Endothelial cell of umbilical vein (primary cell): ENCODE data around the gene SLC23A1. TPM values are rescaled to one million over a fixed set of nuclear protein-coding genes. Genes with fewer than 3 reads are reported as not detected.

ENCODE experiments used
- BruUV-seq: library from RNA; stranded (reverse); fragments of 400-500 nt; replicated peaks from 2 replicates; lab custom pipeline; 2021; lab: Mats Ljungman, UMichigan
- CTCF ChIA-PET: fragments of 300-600, 350-600 bp; sonication (Branson Sonifier 250); formaldehyde crosslinking; loops from one replicate; lab custom pipeline; 2021; ENCODE audit warnings: antibody characterized with exemption, inconsistent platforms; lab: Charles Lee
- POLR2A ChIA-PET: fragments of 300-600, 350-600 bp; sonication (Branson Sonifier 250); formaldehyde crosslinking; loops from one replicate; lab custom pipeline; 2021; ENCODE audit warnings: antibody characterized with exemption, inconsistent platforms; lab: Charles Lee
- DNase-seq: peaks from one replicate; pipeline ENCODE4 v3.0.0-alpha.2; 2011; ENCODE audit warnings: low read depth, low spot score
- FAIRE-seq: peaks from 2 replicates; lab custom pipeline; 2011; peaks lifted over from hg19 to GRCh38; lab: Jason Lieb, UNC
- H2AFZ ChIP-seq: 2 replicates; pipeline ENCODE4 v1.6.0; 2012; ENCODE audit warnings: low read depth, low read length, control low read depth, inconsistent platforms
- H3K27ac ChIP-seq: 2 replicates; pipeline ENCODE4 v1.5.1; 2011; ENCODE audit warnings: low read depth, mild to moderate bottlenecking, control low read depth, low read length, moderate library complexity; ENCODE audit not compliant: insufficient read depth
- H3K27me3 ChIP-seq, 2 experiments: 2 replicates each; pipeline versions ENCODE4 v1.6.0 to v1.6.1; 2011; ENCODE audit warnings: low read length in 2 of 2, mixed read lengths in 1 of 2; ENCODE audit not compliant: control insufficient read depth in 2 of 2, insufficient read depth in 2 of 2
- H3K36me3 ChIP-seq, 2 experiments: 2 replicates in 1 of 2; 3 replicates in 1 of 2; pipeline ENCODE4 v1.5.1; 2011; ENCODE audit warnings: low read length in 2 of 2, mild to moderate bottlenecking in 1 of 2, moderate library complexity in 1 of 2; ENCODE audit not compliant: control insufficient read depth in 2 of 2, insufficient read depth in 2 of 2; ENCODE audit errors: extremely low read depth in 1 of 2
- H3K4me1 ChIP-seq: 3 replicates; pipeline ENCODE4 v1.5.1; 2011; ENCODE audit warnings: mild to moderate bottlenecking, low read length; ENCODE audit not compliant: control insufficient read depth, insufficient read depth; ENCODE audit errors: extremely low read depth
- H3K4me2 ChIP-seq: 2 replicates; pipeline ENCODE4 v1.6.1; 2011; ENCODE audit warnings: low read length, control low read depth, mixed read lengths; ENCODE audit not compliant: insufficient read depth
- H3K4me3 ChIP-seq, 3 experiments: fragments of 200-600 bp in 1 of 3; sonication (generic), shearing (Covaris generic) in 1 of 3; replicated peaks in 1 of 3; 2 replicates each; pipeline ENCODE4 v1.5.1; 2011 to 2016; ENCODE audit warnings: control low read depth in 3 of 3, low read length in 3 of 3, mild to moderate bottlenecking in 2 of 3, inconsistent platforms in 1 of 3, low read depth in 1 of 3, moderate library complexity in 1 of 3; ENCODE audit not compliant: insufficient read depth in 1 of 3
- H3K79me2 ChIP-seq: 2 replicates; pipeline ENCODE4 v1.6.0; 2012; ENCODE audit warnings: low read length, inconsistent platforms; ENCODE audit not compliant: control insufficient read depth, insufficient read depth
- H3K9ac ChIP-seq: replicated peaks from 2 replicates; pipeline ENCODE3; 2011; ENCODE audit warnings: low read length, control low read depth; ENCODE audit not compliant: insufficient read depth; ENCODE audit errors: extremely low read depth
- H3K9me1 ChIP-seq: replicated peaks from 3 replicates; pipeline ENCODE4 v1.6.0; 2011; ENCODE audit warnings: mild to moderate bottlenecking, low read length; ENCODE audit not compliant: control insufficient read depth, insufficient read depth; ENCODE audit errors: extremely low read depth
- H3K9me3 ChIP-seq: replicated peaks from 2 replicates; pipeline ENCODE4 v1.5.1; 2012; ENCODE audit warnings: low read length, inconsistent platforms; ENCODE audit not compliant: control insufficient read depth, insufficient read depth
- H4K20me1 ChIP-seq: replicated peaks from 2 replicates; pipeline ENCODE3; 2011; ENCODE audit warnings: mild to moderate bottlenecking, low read length; ENCODE audit not compliant: control insufficient read depth, insufficient read depth; ENCODE audit errors: extremely low read depth
- CTCF ChIP-seq, 2 donors: IDR thresholded peaks; 1 replicate in 1 of 2; 2 replicates in 1 of 2; pipeline ENCODE4 v1.5.1; 2011; ENCODE audit warnings: low read length in 2 of 2, mild to moderate bottlenecking in 2 of 2, moderate library complexity in 2 of 2, control low read depth in 1 of 2, inconsistent platforms in 1 of 2, low read depth in 1 of 2; ENCODE audit not compliant: insufficient read depth in 1 of 2; ENCODE audit errors: extremely low read depth in 1 of 2
- EZH2 ChIP-seq: IDR thresholded peaks from 2 replicates; pipeline ENCODE4 v1.6.1; 2012; ENCODE audit warnings: borderline replicate concordance, low read depth, mild to moderate bottlenecking, moderate library complexity, low read length, inconsistent platforms; ENCODE audit not compliant: severe bottlenecking
- FOS ChIP-seq: IDR thresholded peaks from 2 replicates; pipeline ENCODE4 v1.6.1; 2011; ENCODE audit warnings: mild to moderate bottlenecking, low read length, moderate library complexity, borderline replicate concordance; ENCODE audit not compliant: insufficient read depth
- GATA2 ChIP-seq: IDR thresholded peaks from 2 replicates; pipeline ENCODE4 v1.7.0; 2011; ENCODE audit warnings: low read depth, mild to moderate bottlenecking, moderate library complexity, mixed read lengths, low read length; ENCODE audit not compliant: insufficient read length, insufficient read depth
- JUN ChIP-seq: IDR thresholded peaks from 2 replicates; pipeline ENCODE4 v1.6.1; 2011; ENCODE audit warnings: borderline replicate concordance, low read depth; ENCODE audit not compliant: insufficient read length, insufficient read depth
- MYC ChIP-seq: IDR thresholded peaks from one replicate; pipeline ENCODE4 v1.6.1; 2011; ENCODE audit warnings: mild to moderate bottlenecking, low read depth, low read length
- POLR2A ChIP-seq: IDR thresholded peaks from 2 replicates; pipeline ENCODE4 v1.6.1; 2012; ENCODE audit warnings: low read depth, mild to moderate bottlenecking, control low read depth, low read length
- POLR2AphosphoS5 ChIP-seq: IDR thresholded peaks from 2 replicates; pipeline ENCODE4 v1.6.1; 2012; ENCODE audit warnings: low read depth, mild to moderate bottlenecking, control low read depth, low read length, moderate library complexity; ENCODE audit not compliant: insufficient read depth
- dilution Hi-C: fragments of 300-500 bp; cut with MboI; formaldehyde crosslinking; loops from one replicate; pipeline ENCODE4 v1.15.0; 2019; ENCODE audit warnings: low sequenced_read_pairs; ENCODE audit not compliant: extremely low pct_ligation_motif_present
- intact Hi-C: fragments of 100-400 bp; cut with micrococcal nuclease; formaldehyde crosslinking; loops from one replicate; pipeline ENCODE4 v1.10.0; 2022
- polyA plus RNA-seq, 4 experiments: library from polyadenylated mRNA; depleted of rRNA in 3 of 4; stranded (reverse) in 3 of 4; unstranded in 1 of 4; fragments of >200 nt; gene quantifications; 2 replicates each; pipeline versions ENCODE4 v1.2.1 to v1.2.3, GENCODE V29; 2011 to 2012; ENCODE audit warnings: missing spikeins in 1 of 4
- total RNA-seq: library from RNA; stranded (reverse); gene quantifications from 2 replicates; pipeline ENCODE4 v1.2.3, GENCODE V29; 2021
- TF ChIP-seq, protein P1 (sequence below): IDR thresholded peaks from 2 replicates; pipeline ENCODE4 v1.6.1; 2011; ENCODE audit not compliant: insufficient read depth, insufficient read length

The SLC23A1 gene
- total and polyA plus RNA-seq, 2 donors (not counting 3 experiments of a cell fraction or from before 2014, with no cell fraction given) = not detected

DNA sequence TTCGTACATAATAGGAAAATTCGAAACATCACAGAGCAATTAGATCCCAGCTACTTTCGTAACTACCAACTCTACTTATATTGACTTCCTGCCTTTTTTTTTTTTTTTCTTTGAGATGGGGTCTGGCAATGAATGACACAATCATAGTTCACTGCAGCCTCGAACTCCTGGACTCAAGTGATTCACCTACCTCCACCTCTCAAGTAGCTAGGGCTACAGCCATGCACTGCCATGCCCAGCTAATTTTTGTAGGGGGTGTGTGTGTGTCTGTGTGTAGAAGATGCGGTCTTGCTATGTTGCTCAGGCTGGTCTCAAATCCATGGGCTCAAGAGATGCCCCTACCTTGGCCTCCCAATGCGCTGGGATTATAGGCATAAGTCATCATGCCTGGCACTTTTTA, 47.3 kb downstream of the SLC23A1 start:
- H3K79me2 ChIP-seq = no peaks in the 10 kb centered on the region
- CTCF ChIA-PET = no interaction called here
- no peak overlapping the region for H3K4me2 ChIP-seq
- peaks cover under 1% of the 10 kb centered on the region for H3K4me1 ChIP-seq
- peaks cover 3 to 5% of the 10 kb centered on the region in 2 experiments for H3K36me3 ChIP-seq
- BruUV-seq = no TSS peak
- H3K9me3 ChIP-seq = no peaks in the 10 kb centered on the region
- H3K27ac ChIP-seq = no peak overlapping the region
- FAIRE-seq (no peak), DNase-seq (no peak)
- no peak overlapping the region for H3K9ac ChIP-seq
- POLR2A ChIA-PET = no interaction called here
- no peaks in the 10 kb centered on the region for H3K27me3 ChIP-seq
- no peaks in the 10 kb centered on the region for H4K20me1 ChIP-seq
- intact Hi-C loops = no loop called here
- no peaks in the 10 kb centered on the region for H3K9me1 ChIP-seq
- no peak overlapping the region for H3K4me3 ChIP-seq
- no peak overlapping the region for H2AFZ ChIP-seq
- dilution Hi-C loops = no loop called here
- TF ChIP-seq POLR2AphosphoS5 (peak; percentile 14), MYC (no peak), GATA2 (no peak), JUN (no peak), CTCF (IDR thresholded peaks at IDR 0.05; ENCODE audit: extremely low read depth in 1 of 2, insufficient read depth in 1 of 2, low read depth in 1 of 2, low read length in 2 of 2) (no peak), POLR2A (peak; percentile 16), FOS (no peak), EZH2 (no peak)
- TF ChIP-seq, protein P1, sequence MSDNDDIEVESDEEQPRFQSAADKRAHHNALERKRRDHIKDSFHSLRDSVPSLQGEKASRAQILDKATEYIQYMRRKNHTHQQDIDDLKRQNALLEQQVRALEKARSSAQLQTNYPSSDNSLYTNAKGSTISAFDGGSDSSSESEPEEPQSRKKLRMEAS = no peak

Other genes starting within 250 kb of the SLC23A1 start
- gene SIL1, start 184.9 kb downstream of the SLC23A1 start, total RNA-seq = 35.4 and 47.6 TPM in 2 replicates
- 67.2 and 110 TPM in 2 replicates for gene SIL1, start 184.9 kb downstream of the SLC23A1 start, polyA plus RNA-seq
- 158 and 164 TPM in 2 replicates for gene MATR3, start 89.6 kb downstream of the SLC23A1 start, total RNA-seq
- 52.7 and 64.0 TPM in 2 replicates for gene MATR3, start 89.6 kb downstream of the SLC23A1 start, polyA plus RNA-seq
- gene PAIP2, start 41.4 kb downstream of the SLC23A1 start, total RNA-seq = 75.2 and 80.4 TPM in 2 replicates
- gene PAIP2, start 41.4 kb downstream of the SLC23A1 start, polyA plus RNA-seq = 39.1 and 52.1 TPM in 2 replicates
- not detected in 2 replicates for gene MZB1, start 6.6 kb upstream of the SLC23A1 start, total RNA-seq
- 0.06 TPM in 1 of 2 replicates, not detected in the other for gene MZB1, start 6.6 kb upstream of the SLC23A1 start, polyA plus RNA-seq
- gene PROB1, start 11.8 kb upstream of the SLC23A1 start, total RNA-seq = 1.9 and 2.4 TPM in 2 replicates
- 0.40 and 0.47 TPM in 2 replicates for gene PROB1, start 11.8 kb upstream of the SLC23A1 start, polyA plus RNA-seq
- 7.8 and 7.9 TPM in 2 replicates for gene SPATA24, start 20.8 kb upstream of the SLC23A1 start, total RNA-seq
- 2.1 and 3.2 TPM in 2 replicates for gene SPATA24, start 20.8 kb upstream of the SLC23A1 start, polyA plus RNA-seq
- 51.1 and 52.6 TPM in 2 replicates for gene DNAJC18, start 56.2 kb upstream of the SLC23A1 start, total RNA-seq
- 23.2 and 26.0 TPM in 2 replicates for gene DNAJC18, start 56.2 kb upstream of the SLC23A1 start, polyA plus RNA-seq
- gene ECSCR, start 79.4 kb upstream of the SLC23A1 start, total RNA-seq = 365 and 377 TPM in 2 replicates
- 1,085 and 1,188 TPM in 2 replicates for gene ECSCR, start 79.4 kb upstream of the SLC23A1 start, polyA plus RNA-seq
- gene SMIM33, start 87.7 kb upstream of the SLC23A1 start, total RNA-seq = not detected in 2 replicates
- gene SMIM33, start 87.7 kb upstream of the SLC23A1 start, polyA plus RNA-seq = not detected in 2 replicates
- gene STING1, start 99.5 kb upstream of the SLC23A1 start, total RNA-seq = 108 and 127 TPM in 2 replicates
- gene STING1, start 99.5 kb upstream of the SLC23A1 start, polyA plus RNA-seq = 143 and 185 TPM in 2 replicates
- 156 and 172 TPM in 2 replicates for gene UBE2D2, start 178.0 kb upstream of the SLC23A1 start, total RNA-seq
- 45.0 and 50.6 TPM in 2 replicates for gene UBE2D2, start 178.0 kb upstream of the SLC23A1 start, polyA plus RNA-seq